Upper lobe of right lung (tissue), 1 donor: ENCODE measurements around the gene ECI1. TPM values are rescaled to one million over a fixed set of nuclear protein-coding genes. Genes with fewer than 3 reads are reported as not detected.

ENCODE experiments used
- ATAC-seq: fragments of 200-7000 bp; cut with Tn5 transposase; one replicate; pipeline ENCODE4 v1.9.1; 2020; ENCODE audit warnings: mild to moderate bottlenecking, moderate library complexity
- DNase-seq: peaks from one replicate; pipeline ENCODE4 v3.0.0-alpha.2; 2020
- H3K27ac ChIP-seq: fragments of 200-600 bp; one replicate; pipeline ENCODE4 v1.8.0; 2022
- H3K27me3 ChIP-seq: fragments of 200-600 bp; one replicate; pipeline ENCODE4 v1.8.0; 2022; ENCODE audit warnings: mild to moderate bottlenecking
- H3K36me3 ChIP-seq: fragments of 200-600 bp; one replicate; pipeline ENCODE4 v1.8.0; 2022
- H3K4me1 ChIP-seq: fragments of 200-600 bp; one replicate; pipeline ENCODE4 v1.8.0; 2022
- H3K4me3 ChIP-seq: fragments of 200-600 bp; one replicate; pipeline ENCODE4 v1.8.0; 2022; ENCODE audit warnings: mild to moderate bottlenecking
- H3K9me3 ChIP-seq: fragments of 200-600 bp; one replicate; pipeline ENCODE4 v1.8.0; 2022
- intact Hi-C: fragments of 100-400 bp; cut with DNase I; formaldehyde crosslinking; loops from one replicate; pipeline ENCODE4 v1.11.0; 2022
- total RNA-seq: library from RNA; stranded (reverse); fragmentation: NEBNext Ultra II Directional; extraction: Animal tissue kit (Norgen Biotek cat#: 25700); gene quantifications from one replicate; pipeline ENCODE4 v1.2.1, GENCODE V29; 2021
- TF ChIP-seq, protein P1 (sequence below): fragments of 200-600 bp; IDR thresholded peaks from one replicate; pipeline ENCODE4 v1.8.0; 2022; ENCODE audit warnings: antibody characterized with exemption
- donor health status: DM: no; HTN: yes; CAD: no; lungs with severe emphysema.

ECI1 gene
- total RNA-seq, 1 donor from 2014 or later = 46.2 TPM

DNA sequence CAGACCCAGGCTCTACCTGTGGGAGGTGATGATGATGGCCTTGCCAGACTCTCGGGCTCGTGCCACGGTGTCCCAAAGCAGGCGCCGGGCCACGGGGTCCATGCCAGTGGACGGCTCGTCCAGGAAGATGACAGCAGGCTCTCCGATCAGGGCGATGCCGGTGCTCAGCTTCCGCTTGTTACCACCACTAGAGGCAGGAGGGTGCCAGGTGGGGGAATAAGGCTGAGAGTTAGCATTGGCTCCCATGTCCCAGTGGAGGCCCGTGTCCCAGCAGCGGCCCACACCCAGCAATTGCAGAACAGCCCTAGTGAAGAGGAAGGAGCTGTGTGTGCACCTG, 26.9 kb upstream of the ECI1 start:
- H3K27ac ChIP-seq = no peak overlapping the region
- peaks cover 37% of the 10 kb centered on the region for H3K36me3 ChIP-seq
- TF ChIP-seq, protein P1, sequence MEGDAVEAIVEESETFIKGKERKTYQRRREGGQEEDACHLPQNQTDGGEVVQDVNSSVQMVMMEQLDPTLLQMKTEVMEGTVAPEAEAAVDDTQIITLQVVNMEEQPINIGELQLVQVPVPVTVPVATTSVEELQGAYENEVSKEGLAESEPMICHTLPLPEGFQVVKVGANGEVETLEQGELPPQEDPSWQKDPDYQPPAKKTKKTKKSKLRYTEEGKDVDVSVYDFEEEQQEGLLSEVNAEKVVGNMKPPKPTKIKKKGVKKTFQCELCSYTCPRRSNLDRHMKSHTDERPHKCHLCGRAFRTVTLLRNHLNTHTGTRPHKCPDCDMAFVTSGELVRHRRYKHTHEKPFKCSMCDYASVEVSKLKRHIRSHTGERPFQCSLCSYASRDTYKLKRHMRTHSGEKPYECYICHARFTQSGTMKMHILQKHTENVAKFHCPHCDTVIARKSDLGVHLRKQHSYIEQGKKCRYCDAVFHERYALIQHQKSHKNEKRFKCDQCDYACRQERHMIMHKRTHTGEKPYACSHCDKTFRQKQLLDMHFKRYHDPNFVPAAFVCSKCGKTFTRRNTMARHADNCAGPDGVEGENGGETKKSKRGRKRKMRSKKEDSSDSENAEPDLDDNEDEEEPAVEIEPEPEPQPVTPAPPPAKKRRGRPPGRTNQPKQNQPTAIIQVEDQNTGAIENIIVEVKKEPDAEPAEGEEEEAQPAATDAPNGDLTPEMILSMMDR = no peak
- DNase-seq = no peak
- intact Hi-C loops = no loop called here
- H3K4me1 ChIP-seq = no peaks in the 10 kb centered on the region
- ATAC-seq = no peak
- H3K4me3 ChIP-seq = no peak overlapping the region
- no peaks in the 10 kb centered on the region for H3K27me3 ChIP-seq
- no peaks in the 10 kb centered on the region for H3K9me3 ChIP-seq

DNA sequence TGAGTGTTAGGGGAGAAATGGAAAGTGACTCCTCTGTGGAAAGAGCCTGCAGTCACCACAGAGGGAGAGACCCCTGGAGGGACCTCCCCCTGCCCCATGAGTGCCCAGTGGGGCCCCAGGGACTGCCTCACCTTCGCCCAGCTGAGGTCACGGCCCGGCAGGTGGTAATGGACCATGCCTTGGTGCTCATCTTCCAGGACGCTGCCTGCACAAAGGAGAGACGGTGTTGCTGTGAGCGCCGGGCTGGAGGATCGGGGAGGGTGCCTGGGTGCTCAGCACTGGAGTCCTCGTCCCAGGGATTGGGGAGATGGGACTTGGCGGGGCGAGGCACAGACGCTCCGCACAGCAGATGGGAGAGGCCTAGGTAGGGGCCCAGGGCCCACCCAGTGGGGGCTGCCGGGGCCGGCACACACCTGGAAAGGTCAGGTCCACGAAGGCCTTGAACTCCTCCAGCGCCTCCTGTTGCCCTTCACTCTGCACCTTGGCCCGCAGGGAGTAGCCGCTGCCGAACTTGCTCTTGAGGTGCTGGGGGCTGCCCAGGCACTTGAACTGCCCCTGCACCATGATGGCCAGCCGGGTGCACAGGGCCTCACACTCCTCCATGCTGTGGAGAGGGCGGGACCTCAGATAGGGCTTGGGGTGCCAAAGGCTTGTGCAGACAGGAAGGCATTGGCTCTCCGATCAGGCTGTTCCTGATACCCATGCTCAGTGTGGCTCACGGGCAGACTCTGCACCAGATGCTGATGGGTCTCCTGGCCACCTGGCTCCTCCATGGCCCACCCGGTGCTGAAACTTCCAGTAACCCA, 26.3 kb upstream of the ECI1 start:
- no peak for ATAC-seq
- Histone ChIP-seq H3K9me3 (no peaks in the 10 kb centered on the region), H3K4me3 (no peak overlapping the region), H3K27ac (no peak overlapping the region), H3K4me1 (no peaks in the 10 kb centered on the region), H3K36me3 (peaks cover 37% of the 10 kb centered on the region), H3K27me3 (no peaks in the 10 kb centered on the region)
- DNase-seq = no peak
- TF ChIP-seq, protein P1 = no peak
- intact Hi-C loops = no loop called here

DNA sequence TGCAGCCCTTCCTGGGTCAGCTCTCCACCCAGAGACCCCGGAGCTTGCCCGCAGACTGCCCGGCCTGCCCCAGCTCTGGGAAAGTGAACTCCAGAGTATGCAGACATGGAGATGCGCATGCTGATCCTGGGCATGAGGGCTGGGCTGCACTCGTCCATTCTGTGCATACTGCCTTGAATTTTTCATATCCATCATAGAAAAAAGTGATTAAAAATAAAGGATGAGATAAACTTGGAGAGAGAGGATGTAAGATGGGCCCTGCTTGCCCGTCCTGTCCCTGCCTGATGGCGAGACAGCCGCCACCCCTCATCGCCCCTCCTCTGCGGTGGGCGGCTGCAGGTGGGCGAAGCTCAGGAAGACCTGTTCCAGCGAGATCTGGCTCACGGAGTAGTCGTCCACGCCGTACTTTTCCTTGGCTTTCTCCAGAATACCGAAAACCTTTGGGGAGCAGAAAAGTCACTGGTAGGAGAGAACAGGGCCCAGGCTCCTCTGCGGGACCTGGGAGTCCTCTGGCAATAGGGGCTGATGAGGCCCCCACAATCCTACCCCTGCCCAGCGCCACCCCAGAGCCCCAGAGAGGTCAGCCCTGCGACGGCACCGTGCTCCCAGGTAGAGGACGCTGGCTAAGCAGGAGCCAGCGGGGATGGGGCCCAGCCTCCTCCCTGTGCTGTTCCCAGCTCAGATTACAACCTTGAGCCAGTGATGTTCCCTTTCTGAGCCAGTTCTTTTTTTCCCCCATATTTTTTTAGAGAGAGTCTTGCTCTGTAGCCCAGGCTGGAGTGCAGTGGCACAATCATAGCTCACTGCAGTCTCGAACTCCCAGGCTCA, 25.2 kb upstream of the ECI1 start:
- intact Hi-C loops = no loop called here
- Histone ChIP-seq H3K9me3 (no peaks in the 10 kb centered on the region), H3K4me3 (no peak overlapping the region), H3K36me3 (peaks cover 37% of the 10 kb centered on the region), H3K27ac (no peak overlapping the region), H3K27me3 (no peaks in the 10 kb centered on the region), H3K4me1 (no peaks in the 10 kb centered on the region)
- TF ChIP-seq, protein P1 = no peak
- DNase-seq = no peak
- ATAC-seq = no peak

DNA sequence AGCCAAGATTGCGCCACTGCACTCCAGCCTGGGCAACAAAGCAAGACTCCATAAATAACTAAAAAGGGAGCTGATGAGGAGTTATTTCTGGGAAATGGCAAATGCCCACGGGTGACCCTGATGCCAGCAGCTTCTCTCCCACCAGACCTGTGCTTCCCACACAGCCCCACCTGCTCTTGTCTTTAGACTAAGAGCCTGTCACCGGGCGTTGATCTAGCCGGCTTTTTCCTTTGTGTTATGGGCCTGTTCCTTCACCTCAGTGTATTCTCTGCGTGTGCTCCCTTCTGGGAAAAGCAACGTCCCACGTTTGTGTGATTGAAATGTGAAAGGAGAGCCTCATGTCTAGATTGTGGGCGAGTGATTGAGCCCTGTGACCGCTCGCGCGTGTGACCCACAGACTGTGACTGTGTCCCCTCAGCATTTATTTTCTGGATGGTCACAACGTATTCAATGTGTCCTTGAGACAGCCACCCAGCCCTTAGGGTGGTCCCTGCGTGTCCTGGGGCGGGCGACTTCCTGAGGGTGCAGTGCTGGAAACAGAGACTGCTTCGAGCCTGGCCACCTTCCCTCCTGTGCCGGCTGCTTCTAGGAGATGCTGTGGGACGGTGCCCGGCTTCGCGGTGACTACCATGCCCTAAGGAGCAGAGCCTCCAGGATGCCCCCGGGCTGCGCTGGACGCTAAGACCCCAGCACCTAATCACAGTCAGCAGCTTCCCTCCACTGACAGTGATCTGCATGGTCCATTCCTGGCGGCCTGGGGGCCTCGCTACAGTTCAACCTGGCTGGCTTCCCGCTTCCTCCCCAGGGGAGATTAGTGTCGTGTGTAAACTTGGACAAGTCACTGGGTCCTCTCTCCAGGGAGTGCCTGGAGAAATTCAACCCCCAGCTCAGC, 24.3 kb upstream of the ECI1 start:
- intact Hi-C loops = no loop called here
- H3K4me1 ChIP-seq = no peaks in the 10 kb centered on the region
- no peaks in the 10 kb centered on the region for H3K9me3 ChIP-seq
- TF ChIP-seq, protein P1 = no peak
- DNase-seq = no peak
- no peaks in the 10 kb centered on the region for H3K27me3 ChIP-seq
- H3K4me3 ChIP-seq = no peak overlapping the region
- no peak for ATAC-seq
- no peak overlapping the region for H3K27ac ChIP-seq
- H3K36me3 ChIP-seq = peaks cover 37% of the 10 kb centered on the region

DNA sequence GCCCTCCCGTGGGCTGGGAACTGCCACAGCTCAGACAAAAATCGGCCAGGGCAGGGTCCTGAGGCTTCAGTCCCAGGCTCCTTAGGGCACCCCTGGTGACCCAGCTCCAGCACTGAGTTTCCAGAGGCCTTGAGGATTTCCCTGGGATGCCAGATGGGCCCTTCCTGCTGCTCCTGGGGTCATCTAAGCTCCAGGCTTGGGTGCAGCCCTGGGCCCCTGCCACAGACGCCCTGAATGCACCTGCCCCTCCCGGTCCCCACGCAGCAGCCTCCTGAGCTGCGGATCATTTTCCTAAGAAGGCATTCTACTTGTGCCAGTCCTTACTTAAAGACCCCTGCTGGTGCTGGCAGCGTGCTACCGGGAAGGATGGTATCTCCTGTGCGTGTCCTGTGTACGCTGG, 22.5 kb upstream of the ECI1 start:
- H3K27ac ChIP-seq = no peak overlapping the region
- peaks cover 13% of the 10 kb centered on the region for H3K4me1 ChIP-seq
- TF ChIP-seq, protein P1 = no peak
- H3K9me3 ChIP-seq = no peaks in the 10 kb centered on the region
- ATAC-seq = no peak
- intact Hi-C loops = no loop called here
- no peak for DNase-seq
- H3K27me3 ChIP-seq = no peaks in the 10 kb centered on the region
- H3K4me3 ChIP-seq = no peak overlapping the region
- H3K36me3 ChIP-seq = peaks cover 25% of the 10 kb centered on the region
